HG03378 (cell line): Measurements from ENCODE around the gene FMNL2.

ENCODE experiments used
- ATAC-seq: cut with Tn5 transposase; IDR thresholded peaks from one replicate; pipeline ENCODE4 v1.9.1; 2021; ENCODE audit warnings: mild to moderate bottlenecking, moderate library complexity; ENCODE audit not compliant: unreplicated experiment

FMNL2 gene

DNA sequence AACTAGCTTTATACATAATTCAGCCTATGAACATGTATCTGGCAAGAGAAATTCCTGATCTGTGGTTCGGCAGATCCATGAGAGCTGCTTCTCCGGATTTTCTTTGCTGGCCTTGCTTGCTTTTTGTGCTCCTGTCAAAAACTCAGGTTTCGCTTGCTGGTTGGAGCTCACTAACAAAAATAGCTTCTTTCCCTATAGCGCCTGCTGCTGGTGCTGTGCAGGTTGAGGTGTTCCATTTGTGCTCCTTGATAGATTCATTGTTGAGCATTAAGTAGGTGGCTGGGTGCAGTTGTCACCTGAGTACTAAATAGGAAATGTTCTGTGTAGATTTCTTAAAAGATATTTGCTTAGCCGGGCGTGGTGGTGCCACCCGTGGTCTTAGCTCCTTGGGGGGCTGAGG is 234.2 kb downstream of the FMNL2 start:
- no peak for ATAC-seq

- ATAC-seq: no peak
Observed at GRCh38 chr2:152571048-152571766, 236.2 kb downstream of the FMNL2 start.

GRCh38 chr2:152572031-152572430 is 237.1 kb downstream of the FMNL2 start:
- ATAC-seq: no peak

GRCh38 chr2:152573168-152573567 is 238.2 kb downstream of the FMNL2 start:
- ATAC-seq: peak; percentile 98

GRCh38 chr2:152577579-152577978 is 242.6 kb downstream of the FMNL2 start:
- ATAC-seq: no peak

GRCh38 chr2:152578573-152578972 is 243.6 kb downstream of the FMNL2 start:
- no peak for ATAC-seq

DNA sequence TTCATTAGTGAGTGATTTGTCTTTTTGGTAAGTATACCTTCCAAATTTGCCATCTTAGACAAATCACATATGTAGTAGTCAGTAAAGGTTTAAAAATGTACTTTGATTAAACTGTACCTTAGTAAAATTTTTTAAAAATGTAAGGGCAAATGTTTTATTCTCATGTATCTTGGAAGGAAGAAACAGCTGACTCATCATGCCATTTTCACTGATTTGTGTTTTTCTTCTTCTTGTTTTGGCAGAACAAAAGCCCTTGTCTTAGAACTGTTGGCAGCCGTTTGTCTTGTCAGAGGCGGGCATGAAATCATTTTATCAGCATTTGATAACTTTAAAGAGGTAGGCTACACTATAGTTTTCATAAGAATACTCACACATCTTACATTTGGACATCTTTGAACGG is 245.7 kb downstream of the FMNL2 start:
- ATAC-seq: no peak

DNA sequence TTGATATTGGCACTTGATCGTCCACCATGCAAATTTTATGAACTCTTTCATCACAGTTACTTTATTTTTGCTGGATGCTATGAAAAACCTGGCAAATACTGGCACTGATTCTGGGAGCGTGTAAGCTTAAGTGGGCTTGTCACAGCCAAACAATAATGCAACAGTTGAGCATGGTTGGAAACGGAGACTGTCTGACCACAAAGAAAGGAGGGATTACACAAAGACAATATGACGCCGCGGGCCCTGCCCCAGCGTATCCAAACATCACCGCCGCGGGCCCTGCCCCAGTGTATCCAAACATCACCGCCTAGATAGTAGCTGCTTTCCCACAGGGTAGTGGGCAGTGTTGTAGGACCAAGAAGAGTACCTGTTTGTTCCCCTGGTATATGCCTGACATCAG is 246.4 kb downstream of the FMNL2 start:
- ATAC-seq: no peak

DNA sequence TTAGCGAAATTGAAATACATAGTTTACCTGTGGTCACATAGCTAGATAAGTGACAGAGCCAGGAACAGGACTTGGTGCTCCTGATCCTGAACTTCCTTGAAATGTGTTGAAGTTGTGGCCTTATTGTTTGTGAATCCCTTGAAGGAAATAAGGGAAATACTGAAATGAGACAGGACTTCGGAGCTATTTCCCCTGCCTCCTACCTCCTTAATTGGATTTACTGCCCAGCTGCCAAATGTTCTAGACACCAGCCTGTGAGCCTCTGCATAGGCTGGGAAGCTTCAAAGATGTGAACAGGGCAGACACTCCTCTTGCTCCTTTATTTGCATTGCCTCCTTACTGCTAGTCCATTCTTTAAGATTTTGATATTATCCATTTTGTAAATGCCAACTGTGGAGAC is 247.1 kb downstream of the FMNL2 start:
- no peak for ATAC-seq

DNA sequence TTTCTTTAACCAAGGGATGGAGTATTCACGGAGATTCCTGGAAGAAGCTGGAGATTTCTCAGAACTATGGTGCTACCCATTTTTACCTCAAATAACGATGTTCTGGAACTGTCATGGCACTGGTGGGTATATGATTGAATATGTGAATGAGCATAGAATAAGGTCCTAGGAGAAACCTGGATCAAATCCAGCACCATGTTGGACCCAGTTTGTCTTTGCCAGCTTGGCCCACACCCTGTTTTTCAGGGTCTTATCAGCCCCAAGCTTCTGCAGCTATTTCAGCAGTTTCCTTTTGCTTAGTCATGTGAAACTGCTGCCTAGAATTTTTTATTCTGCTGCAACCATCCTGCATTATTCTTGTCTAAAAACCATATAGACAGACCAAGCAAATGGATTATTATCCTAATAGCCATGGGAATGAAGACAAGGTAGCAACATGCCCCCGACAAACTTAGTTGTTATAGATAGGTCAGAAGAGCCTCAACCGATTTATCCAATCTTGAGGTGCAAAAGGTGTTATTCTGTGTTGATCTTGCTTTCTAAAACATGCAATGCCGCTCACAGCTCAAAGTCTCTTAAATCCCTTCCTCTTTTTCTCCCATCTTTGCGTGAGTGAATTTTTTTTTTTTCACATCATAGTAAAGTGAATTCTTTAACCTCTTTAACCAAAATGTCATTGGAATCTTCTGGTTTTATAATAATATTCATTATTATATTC is 248.7 kb downstream of the FMNL2 start:
- no peak for ATAC-seq

DNA sequence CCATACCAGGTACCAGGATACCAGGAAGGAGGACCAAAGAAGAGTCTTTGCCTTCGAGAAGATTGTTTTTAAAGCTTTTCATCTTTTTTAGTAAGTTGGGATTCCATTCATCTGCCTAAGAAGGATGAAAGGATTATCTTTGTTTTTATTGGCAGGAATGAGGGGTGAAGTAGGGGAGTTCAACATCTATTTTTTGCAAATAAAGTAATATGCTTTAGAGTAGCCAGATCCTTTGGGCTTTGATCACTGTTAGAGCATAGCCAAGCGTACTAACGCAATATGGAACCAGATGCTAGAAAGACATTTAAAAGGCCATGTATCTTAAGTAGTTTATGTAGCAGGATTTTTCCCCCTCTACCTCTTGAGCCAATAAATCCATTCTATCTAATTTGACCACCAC is 249.3 kb downstream of the FMNL2 start:
- no peak for ATAC-seq

- no peak for ATAC-seq
Observed at GRCh38 chr2:152585830-152586484, 251.0 kb downstream of the FMNL2 start.

DNA sequence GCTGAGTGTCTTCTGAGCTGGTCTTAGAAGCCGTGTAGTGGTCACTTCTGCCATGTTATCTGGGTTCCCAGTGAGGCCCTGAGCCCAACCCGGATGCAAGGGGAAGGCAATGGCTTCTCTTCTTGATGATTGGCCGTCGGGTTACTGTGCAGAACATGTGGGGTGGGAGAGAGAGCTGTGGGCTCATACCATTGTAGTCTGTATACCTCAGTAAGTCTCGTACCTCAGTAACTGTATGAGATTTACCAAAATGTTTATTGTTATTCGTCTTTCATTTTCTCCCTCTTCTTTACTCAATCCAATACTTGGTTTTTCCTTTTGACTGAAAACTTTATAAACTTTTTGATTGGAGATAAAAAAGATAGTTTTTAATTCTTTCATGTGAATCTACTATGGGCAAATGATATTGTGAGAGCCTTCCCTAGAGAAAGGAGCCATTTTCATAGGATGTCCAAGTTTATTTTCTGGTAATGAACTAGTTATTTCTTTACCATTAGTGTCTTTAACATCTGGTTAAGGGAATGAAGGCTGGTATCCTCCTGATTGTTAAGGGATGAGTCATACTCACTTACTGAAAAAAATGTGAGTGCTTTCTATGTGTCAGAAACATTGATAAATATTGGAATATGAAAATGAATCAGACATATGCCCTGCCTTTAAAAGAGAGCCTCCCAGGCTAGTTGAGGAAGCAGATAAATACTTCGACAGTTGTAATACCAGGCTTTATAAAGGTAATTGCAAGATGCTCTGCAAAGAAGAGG is 252.4 kb downstream of the FMNL2 start:
- ATAC-seq: no peak

DNA sequence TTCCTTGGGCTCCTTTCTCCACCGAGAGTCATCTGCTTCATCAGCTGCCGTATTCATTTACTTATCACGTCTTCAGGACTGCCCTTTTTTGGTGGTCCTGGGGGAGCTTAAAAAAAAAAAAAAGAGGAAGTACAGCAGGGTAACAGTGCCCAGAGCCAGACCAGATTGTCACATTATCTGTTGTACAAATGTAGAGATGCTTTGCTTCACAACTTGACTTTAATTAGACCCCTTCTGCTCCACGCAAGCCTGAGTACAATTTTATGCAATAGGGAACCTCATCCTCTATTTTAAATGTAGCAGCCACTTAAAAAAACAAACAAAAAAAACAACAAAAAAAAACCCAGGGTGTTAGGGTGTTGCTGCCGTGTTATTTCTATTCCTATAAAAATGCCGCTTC is 254.0 kb downstream of the FMNL2 start:
- no peak for ATAC-seq

DNA sequence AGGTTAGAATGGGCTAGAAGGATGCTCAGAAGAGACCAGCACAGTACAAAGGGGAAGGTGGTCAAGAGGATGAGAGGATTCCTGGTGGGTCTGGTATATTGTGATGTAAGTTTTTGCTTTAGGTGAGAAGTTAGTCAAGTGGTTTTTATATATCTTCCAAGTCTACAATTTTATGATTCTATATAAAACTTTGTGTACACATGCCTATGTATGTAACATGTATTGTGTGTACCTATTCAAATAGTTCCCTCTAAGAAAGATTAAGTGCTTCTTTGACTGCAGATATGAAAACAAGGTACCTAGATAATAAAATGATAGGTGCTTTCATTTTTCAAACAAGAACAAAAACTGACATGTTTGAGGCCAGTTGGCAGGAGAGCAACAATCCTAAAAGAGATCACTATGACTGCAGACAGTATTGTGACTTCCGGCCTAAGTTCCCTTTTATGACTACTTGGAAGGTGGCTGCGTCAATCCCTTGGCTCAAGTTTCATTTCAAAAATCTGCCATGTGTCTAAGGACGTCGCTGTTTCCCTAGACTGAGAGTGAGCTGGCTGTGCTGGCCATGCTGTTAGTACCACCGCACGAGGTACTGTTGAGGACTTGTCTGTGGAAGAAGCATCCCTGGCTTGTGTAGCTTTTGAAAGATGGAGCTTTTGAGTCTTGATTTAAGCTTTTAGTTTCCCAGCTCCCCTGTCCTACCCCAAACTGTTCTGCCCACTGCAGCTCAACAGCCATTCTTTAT is 259.2 kb downstream of the FMNL2 start:
- ATAC-seq: peak; percentile 85

- ATAC-seq: no peak
Observed at GRCh38 chr2:152594792-152595191, 259.8 kb downstream of the FMNL2 start.

DNA sequence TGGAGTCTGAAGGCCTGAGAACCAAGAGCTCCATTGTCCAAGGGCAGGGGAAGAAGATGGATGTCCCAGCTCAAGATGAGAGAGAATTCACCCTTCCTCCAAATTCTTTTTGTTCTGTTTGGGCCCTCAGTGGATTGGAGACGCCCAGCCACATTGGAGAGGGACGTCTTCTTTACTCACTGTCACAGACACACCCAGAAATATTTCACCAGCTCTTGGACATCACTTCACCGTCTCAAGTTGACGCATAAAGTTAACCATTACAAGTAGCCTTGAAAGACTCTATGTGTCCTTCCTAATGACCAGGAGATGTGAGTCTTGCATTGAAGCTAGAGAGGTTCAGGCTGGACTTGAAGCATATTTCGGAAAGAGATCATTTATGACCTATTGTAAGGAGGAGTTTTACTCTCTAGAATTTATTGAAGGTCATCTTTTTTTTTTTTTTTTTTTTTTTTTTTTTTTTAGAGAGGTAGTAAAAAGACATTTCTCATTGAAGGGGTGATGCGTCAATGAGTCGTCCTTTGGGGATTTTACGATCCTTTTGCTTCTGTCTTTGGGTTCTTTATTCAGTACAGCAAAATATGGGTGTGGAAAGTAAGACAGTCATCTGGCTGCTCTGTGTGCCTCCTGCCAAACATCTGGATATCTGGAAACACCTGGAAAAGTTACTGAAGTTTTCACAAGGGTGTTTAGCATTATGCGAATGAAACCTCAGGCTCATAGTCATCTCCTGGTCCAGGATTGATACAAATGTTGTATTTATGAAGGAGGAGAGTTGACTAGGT is 264.2 kb downstream of the FMNL2 start:
- no peak for ATAC-seq

- ATAC-seq: no peak
Observed at GRCh38 chr2:152600051-152600657, 265.2 kb downstream of the FMNL2 start.

DNA sequence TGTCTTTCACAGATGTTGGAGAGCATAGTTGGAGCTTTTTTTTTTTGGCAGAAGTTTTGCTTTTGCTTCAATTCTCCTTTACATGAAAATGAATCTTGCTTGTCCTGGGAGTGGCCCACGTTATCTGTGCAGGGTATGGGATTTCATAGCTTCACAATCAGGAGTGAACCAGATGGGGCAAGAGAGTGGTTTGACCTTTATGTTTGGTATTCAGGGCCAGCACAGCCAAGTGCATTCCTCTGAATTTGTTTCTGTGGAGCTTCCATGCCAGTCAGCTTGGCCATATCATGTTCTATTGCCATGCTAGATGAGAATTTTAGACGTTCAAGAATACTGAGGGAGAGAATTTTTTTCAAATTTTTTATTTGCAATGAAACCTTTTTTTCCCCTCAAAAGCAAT is 265.7 kb downstream of the FMNL2 start:
- ATAC-seq: no peak
